GM12873 (cell line): Measurements from ENCODE around the gene SAMD14.

Experiments used
- CTCF ChIP-seq: IDR thresholded peaks from 2 replicates; pipeline ENCODE4 v1.5.1; 2012; ENCODE audit warnings: low read depth, mild to moderate bottlenecking, moderate library complexity, low read length, control low read depth; ENCODE audit not compliant: insufficient read depth; ENCODE audit errors: missing control alignments

SAMD14 gene

GRCh38 chr17:50106393-50107131, 23.4 kb downstream of the SAMD14 start:
- TF ChIP-seq CTCF: no peak

- TF ChIP-seq CTCF: no peak
Measured at GRCh38 chr17:50105811-50106210, 24.1 kb downstream of the SAMD14 start.

- no peak for TF ChIP-seq CTCF
Measured at GRCh38 chr17:50103941-50104340, 26.0 kb downstream of the SAMD14 start.

- no peak for TF ChIP-seq CTCF
Measured at GRCh38 chr17:50103252-50103651, 26.7 kb downstream of the SAMD14 start.

- TF ChIP-seq CTCF: no peak
Measured at GRCh38 chr17:50102164-50102991, 27.6 kb downstream of the SAMD14 start.

GRCh38 chr17:50101346-50102163, 28.4 kb downstream of the SAMD14 start:
- no peak for TF ChIP-seq CTCF

- no peak for TF ChIP-seq CTCF
Measured at GRCh38 chr17:50100921-50101345, 29.0 kb downstream of the SAMD14 start.
